Body of pancreas (tissue), 4 donors: ENCODE data around the gene ST6GALNAC4. TPM values are rescaled to one million over a fixed set of nuclear protein-coding genes. Genes with fewer than 3 reads are reported as not detected.

ENCODE experiments used
- ATAC-seq: fragments of 150-250 bp; one replicate; pipeline ENCODE4 v1.9.1; 2016
- DNase-seq, 4 donors: peaks; one replicate each; pipeline ENCODE4 v3.0.0-alpha.2; 2019
- H3K27ac ChIP-seq, 4 donors: fragments of 200-600 bp; sonication (generic); 1 replicate in 3 of 4; 2 replicates in 1 of 4; pipeline versions ENCODE4 v1.5.1 to v1.6.1; 2016 to 2019; ENCODE audit warnings: mild to moderate bottlenecking in 1 of 4, mixed read lengths in 1 of 4, moderate library complexity in 1 of 4
- H3K27me3 ChIP-seq, 2 donors: fragments of 200-600 bp; sonication (generic); one replicate each; pipeline ENCODE4 v1.6.0; 2016; ENCODE audit warnings: mild to moderate bottlenecking in 1 of 2
- H3K36me3 ChIP-seq, 2 donors: fragments of 200-600 bp; sonication (generic); replicated peaks in 1 of 2; 2 replicates each; pipeline ENCODE4 v1.5.1; 2016; ENCODE audit warnings: low read depth in 2 of 2; ENCODE audit not compliant: insufficient read depth in 1 of 2
- H3K4me1 ChIP-seq: fragments of 200-600 bp; sonication (generic); one replicate; pipeline ENCODE4 v1.6.0; 2016
- H3K4me3 ChIP-seq, 2 donors: fragments of 200-600 bp; sonication (generic); 1 replicate in 1 of 2; 2 replicates in 1 of 2; pipeline ENCODE4 v1.5.1; 2016 to 2019
- H3K9me3 ChIP-seq, 3 donors: fragments of 200-600 bp; sonication (generic); 1 replicate in 2 of 3; 2 replicates in 1 of 3; pipeline ENCODE4 v1.5.1; 2016
- CTCF ChIP-seq, 7 experiments: fragments of 450-650 bp in 4 of 7; fragments of 200-600 bp in 3 of 7; sonication (generic) in 3 of 7; IDR thresholded peaks; one replicate each; pipeline ENCODE4 v1.5.1; 2016 to 2019; ENCODE audit warnings: antibody characterized with exemption in 7 of 7
- POLR2A ChIP-seq, 3 donors: fragments of 450-650 bp; IDR thresholded peaks; one replicate each; pipeline ENCODE4 v1.6.1; 2016; ENCODE audit warnings: antibody characterized with exemption in 3 of 3, mild to moderate bottlenecking in 2 of 3
- WGBS, 2 donors: methylation state at CpG; one replicate each; pipeline ENCODE4 v1.1.5; 2017; 5-methylcytosine and 5-hydroxymethylcytosine counted together
- intact Hi-C: fragments of 100-400 bp; cut with DNase I; formaldehyde crosslinking; loops from one replicate; pipeline ENCODE4 v1.15.1; 2023
- total RNA-seq, 2 donors: library from RNA; depleted of rRNA; stranded (reverse); fragments of >200 nt; gene quantifications; one replicate each; pipeline ENCODE4 v1.1.0, GENCODE V29; 2016

The ST6GALNAC4 gene
- total RNA-seq, 2 donors from 2014 or later = 36.6 to 63.8 TPM

GRCh38 chr9:127962278-127962677 lies 45.4 kb upstream of the ST6GALNAC4 start:
- TF ChIP-seq CTCF (IDR thresholded peaks at IDR 0.05) (no peak), POLR2A (IDR thresholded peaks at IDR 0.05) (no peak)
- H3K4me1 ChIP-seq = peaks cover 73% of the 10 kb centered on the region
- no peak overlapping the region for H3K4me3 ChIP-seq
- peak overlapping the region in 3 of 4 donors; percentile 66 to 93 (median 93) for H3K27ac ChIP-seq
- intact Hi-C loops = no loop called here
- no peaks in the 10 kb centered on the region for H3K27me3 ChIP-seq
- H3K36me3 ChIP-seq = no peaks in the 10 kb centered on the region
- DNase-seq (no peak), ATAC-seq (no peak)
- 57 to 64% methylated on average over 3 of the region's 3 CpGs for WGBS, 2 donors
- no peaks in the 10 kb centered on the region for H3K9me3 ChIP-seq

DNA sequence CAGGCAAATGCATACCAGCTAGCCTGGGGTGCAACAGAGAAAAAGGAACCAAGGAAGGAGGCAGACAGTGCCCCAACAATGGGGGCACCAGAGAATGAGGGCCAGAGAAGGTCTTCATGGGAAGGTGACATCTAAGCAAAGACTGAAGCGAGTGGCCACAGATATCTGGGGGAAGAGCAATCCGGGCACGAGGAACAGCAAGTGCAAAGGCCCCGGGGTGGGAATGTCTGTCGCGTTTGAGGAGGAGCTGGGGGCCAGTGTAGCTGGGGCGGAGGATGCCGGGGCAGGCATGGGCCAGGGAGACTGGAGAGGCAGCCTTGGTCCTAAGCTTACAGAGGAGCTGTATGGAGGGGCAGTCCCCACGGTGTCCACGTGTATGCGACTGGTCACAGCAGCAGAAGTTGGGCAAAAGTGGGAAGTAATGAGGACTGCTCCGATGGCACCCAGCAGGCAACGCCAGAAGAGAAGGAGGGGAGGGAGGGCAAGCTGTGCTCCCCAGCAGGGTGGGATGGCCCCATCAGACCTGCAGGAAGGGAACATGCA lies 44.8 kb upstream of the ST6GALNAC4 start:
- H3K36me3 ChIP-seq = no peaks in the 10 kb centered on the region
- H3K4me3 ChIP-seq = no peak overlapping the region
- no peaks in the 10 kb centered on the region for H3K9me3 ChIP-seq
- no peak for DNase-seq
- ATAC-seq = no peak
- H3K4me1 ChIP-seq = peaks cover 67% of the 10 kb centered on the region
- TF ChIP-seq CTCF (IDR thresholded peaks at IDR 0.05) = no peak
- H3K27me3 ChIP-seq = no peaks in the 10 kb centered on the region
- intact Hi-C loops = no loop called here
- H3K27ac ChIP-seq = peak overlapping the region in 2 of 4 donors; percentile 93
- WGBS, 2 donors = 91 to 95% methylated on average over 13 of the region's 13 CpGs

GRCh38 chr9:127961155-127961490 lies 44.3 kb upstream of the ST6GALNAC4 start:
- no peak overlapping the region for H3K4me3 ChIP-seq
- intact Hi-C loops = no loop called here
- no peaks in the 10 kb centered on the region for H3K27me3 ChIP-seq
- no peaks in the 10 kb centered on the region for H3K9me3 ChIP-seq
- DNase-seq (no peak), ATAC-seq (no peak)
- WGBS, 2 donors = 95% methylated on average over 2 of the region's 2 CpGs; no CpG with 5 or more reads in 1 of the 2 donors
- no peak for TF ChIP-seq CTCF (IDR thresholded peaks at IDR 0.05)
- no peak for TF ChIP-seq POLR2A (IDR thresholded peaks at IDR 0.05)
- peak overlapping the region; percentile 20 to 93 (median 58) for H3K27ac ChIP-seq
- H3K36me3 ChIP-seq = no peaks in the 10 kb centered on the region
- H3K4me1 ChIP-seq = peaks cover 62% of the 10 kb centered on the region

DNA sequence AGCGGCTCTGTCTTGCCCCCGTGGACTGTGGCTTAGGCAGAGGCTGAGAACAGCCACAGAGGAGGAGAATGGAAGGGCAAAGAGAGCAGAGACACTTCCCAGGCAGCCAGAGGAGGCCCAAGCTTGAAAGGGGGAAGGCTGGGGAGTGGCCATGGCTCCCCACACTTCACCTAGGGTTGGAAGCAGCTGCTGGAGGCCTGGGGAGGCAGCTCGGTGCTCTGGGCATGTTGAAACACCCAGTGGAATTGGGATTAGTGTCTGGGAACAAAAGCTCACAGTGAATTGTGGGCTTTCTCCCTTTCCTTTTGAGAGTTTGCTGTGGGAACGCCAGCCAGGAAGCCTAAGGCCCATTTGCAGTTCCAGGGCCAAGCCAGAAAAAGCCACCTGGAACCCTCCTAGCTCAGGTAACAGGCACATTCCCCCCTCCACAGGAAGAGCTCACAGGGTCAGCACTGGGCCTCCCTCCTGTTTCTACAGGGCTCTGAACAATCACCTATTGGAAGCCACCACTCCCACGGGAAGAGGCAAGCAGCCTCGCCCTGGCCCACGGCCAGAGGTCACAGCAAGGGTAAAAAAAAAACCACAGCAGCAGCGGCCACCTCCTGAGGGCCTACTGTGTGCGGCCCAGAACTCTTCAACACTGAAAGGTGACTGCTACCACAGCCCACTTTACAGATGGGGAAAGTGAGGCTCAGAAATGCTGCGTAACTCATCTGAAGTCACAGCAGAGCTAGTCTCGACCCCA lies 43.7 kb upstream of the ST6GALNAC4 start:
- no peak for DNase-seq
- Histone ChIP-seq H3K27me3 (no peaks in the 10 kb centered on the region), H3K9me3 (no peaks in the 10 kb centered on the region), H3K36me3 (no peaks in the 10 kb centered on the region), H3K27ac (peak overlapping the region; percentile 20 to 93 (median 58)), H3K4me3 (no peak overlapping the region), H3K4me1 (peaks cover 62% of the 10 kb centered on the region)
- TF ChIP-seq POLR2A (IDR thresholded peaks at IDR 0.05) = no peak
- intact Hi-C loops = no loop called here
- WGBS, 2 donors = 30 to 42% methylated on average over 9 to 11 of the region's 11 CpGs
- no peak for ATAC-seq

GRCh38 chr9:127959841-127960409 lies 43.1 kb upstream of the ST6GALNAC4 start:
- ATAC-seq (no peak), DNase-seq (no peak)
- no peak overlapping the region for H3K4me3 ChIP-seq
- 91% methylated on average over 2 of the region's 2 CpGs for WGBS, 2 donors
- H3K4me1 ChIP-seq = peaks cover 62% of the 10 kb centered on the region
- no peaks in the 10 kb centered on the region for H3K36me3 ChIP-seq
- intact Hi-C loops = no loop called here
- no peaks in the 10 kb centered on the region for H3K27me3 ChIP-seq
- no peaks in the 10 kb centered on the region for H3K9me3 ChIP-seq
- peak overlapping the region in 3 of 4 donors; percentile 52 to 93 (median 65) for H3K27ac ChIP-seq
- TF ChIP-seq POLR2A (IDR thresholded peaks at IDR 0.05) = no peak
